HepG2 (cell line): ENCODE measurements around the gene RPRD1A.

Source experiments
- ETV5 ChIP-seq: IDR thresholded peaks from 2 replicates; pipeline ENCODE4 v1.6.1; 2018; ENCODE audit warnings: missing biosample characterization, missing genetic modification reagents, inconsistent platforms, borderline replicate concordance
- IKZF1 ChIP-seq: fragments of 450-650 bp; IDR thresholded peaks from 2 replicates; pipeline ENCODE4 v1.7.1; 2016
- NFYB ChIP-seq: sonication (generic); formaldehyde crosslinking; IDR thresholded peaks from 2 replicates; pipeline ENCODE4 v1.4.0; 2020; ENCODE audit warnings: missing genetic modification reagents
- NR2C2 ChIP-seq: sonication (generic); formaldehyde crosslinking; IDR thresholded peaks from 2 replicates; pipeline ENCODE4 v1.4.0; 2020; ENCODE audit warnings: missing genetic modification reagents, mild to moderate bottlenecking, moderate library complexity, borderline replicate concordance
- POLR2AphosphoS5 ChIP-seq: IDR thresholded peaks from 2 replicates; pipeline ENCODE4 v1.6.1; 2012; ENCODE audit warnings: low read depth, low read length
- SMARCC2 ChIP-seq: fragments of 450-650 bp; IDR thresholded peaks from 2 replicates; pipeline ENCODE4 v1.6.1; 2017; ENCODE audit warnings: antibody characterized with exemption, mild to moderate bottlenecking
- TBL1XR1 ChIP-seq: fragments of 150-350 bp; IDR thresholded peaks from 2 replicates; pipeline ENCODE4 v1.6.1; 2014; ENCODE audit warnings: borderline replicate concordance, low read length; ENCODE audit not compliant: partially characterized antibody
- TCF7L2 ChIP-seq: IDR thresholded peaks from 2 replicates; pipeline ENCODE4 v1.6.1; 2011; ENCODE audit warnings: mild to moderate bottlenecking, low read depth, low read length, moderate library complexity
- TF ChIP-seq, protein P1 (sequence below): sonication (generic); formaldehyde crosslinking; IDR thresholded peaks from 2 replicates; pipeline ENCODE4 v1.5.0; 2020; ENCODE audit warnings: mild to moderate bottlenecking, missing genetic modification reagents, moderate library complexity
- TF ChIP-seq, protein P2 (sequence below): sonication (generic); formaldehyde crosslinking; conservative IDR thresholded peaks from 2 replicates; pipeline ENCODE4 v1.4.0; 2020; ENCODE audit warnings: missing genetic modification reagents
- TF ChIP-seq, protein P3 (sequence below), 2 experiments: fragments of 450-650 bp in 1 of 2; sonication (generic) in 1 of 2; formaldehyde crosslinking; IDR thresholded peaks; 2 replicates each; pipeline versions ENCODE4 v1.5.0 to v1.8.0; 2020 to 2022; ENCODE audit warnings: mild to moderate bottlenecking in 1 of 2, missing genetic modification reagents in 1 of 2
- TF ChIP-seq, protein P4 (sequence below): sonication (generic); formaldehyde crosslinking; IDR thresholded peaks from 2 replicates; pipeline ENCODE4 v1.9.0; 2021; ENCODE audit warnings: mild to moderate bottlenecking, missing genetic modification reagents

DNA sequence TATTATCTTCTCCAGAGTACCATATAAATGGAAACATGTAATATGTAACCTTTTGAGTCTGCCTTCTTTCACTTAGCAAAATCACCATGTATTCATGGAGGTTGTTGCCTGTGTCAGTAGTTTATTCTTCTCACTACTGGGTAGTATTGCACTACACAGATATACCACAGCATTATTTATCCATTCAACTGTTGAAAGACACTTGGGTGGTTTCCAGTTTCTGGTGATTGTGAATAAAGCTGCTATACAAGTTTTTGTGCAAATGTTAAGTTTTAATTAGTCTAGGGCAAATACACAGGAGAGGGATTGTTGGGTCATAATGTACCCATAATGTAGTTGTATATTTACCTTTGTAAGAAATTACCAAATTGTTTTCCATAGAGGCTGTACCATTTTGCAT, 29.6 kb upstream of the RPRD1A start:
- TF ChIP-seq, protein P1, sequence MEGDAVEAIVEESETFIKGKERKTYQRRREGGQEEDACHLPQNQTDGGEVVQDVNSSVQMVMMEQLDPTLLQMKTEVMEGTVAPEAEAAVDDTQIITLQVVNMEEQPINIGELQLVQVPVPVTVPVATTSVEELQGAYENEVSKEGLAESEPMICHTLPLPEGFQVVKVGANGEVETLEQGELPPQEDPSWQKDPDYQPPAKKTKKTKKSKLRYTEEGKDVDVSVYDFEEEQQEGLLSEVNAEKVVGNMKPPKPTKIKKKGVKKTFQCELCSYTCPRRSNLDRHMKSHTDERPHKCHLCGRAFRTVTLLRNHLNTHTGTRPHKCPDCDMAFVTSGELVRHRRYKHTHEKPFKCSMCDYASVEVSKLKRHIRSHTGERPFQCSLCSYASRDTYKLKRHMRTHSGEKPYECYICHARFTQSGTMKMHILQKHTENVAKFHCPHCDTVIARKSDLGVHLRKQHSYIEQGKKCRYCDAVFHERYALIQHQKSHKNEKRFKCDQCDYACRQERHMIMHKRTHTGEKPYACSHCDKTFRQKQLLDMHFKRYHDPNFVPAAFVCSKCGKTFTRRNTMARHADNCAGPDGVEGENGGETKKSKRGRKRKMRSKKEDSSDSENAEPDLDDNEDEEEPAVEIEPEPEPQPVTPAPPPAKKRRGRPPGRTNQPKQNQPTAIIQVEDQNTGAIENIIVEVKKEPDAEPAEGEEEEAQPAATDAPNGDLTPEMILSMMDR (CRISPR knock-in tag) = no peak
- TF ChIP-seq TBL1XR1 = no peak
- TF ChIP-seq, protein P2, sequence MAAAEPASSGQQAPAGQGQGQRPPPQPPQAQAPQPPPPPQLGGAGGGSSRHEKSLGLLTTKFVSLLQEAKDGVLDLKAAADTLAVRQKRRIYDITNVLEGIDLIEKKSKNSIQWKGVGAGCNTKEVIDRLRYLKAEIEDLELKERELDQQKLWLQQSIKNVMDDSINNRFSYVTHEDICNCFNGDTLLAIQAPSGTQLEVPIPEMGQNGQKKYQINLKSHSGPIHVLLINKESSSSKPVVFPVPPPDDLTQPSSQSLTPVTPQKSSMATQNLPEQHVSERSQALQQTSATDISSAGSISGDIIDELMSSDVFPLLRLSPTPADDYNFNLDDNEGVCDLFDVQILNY (CRISPR knock-in tag) = no peak
- TF ChIP-seq TCF7L2 = no peak
- TF ChIP-seq ETV5 (CRISPR knock-in tag) = no peak
- TF ChIP-seq SMARCC2 = no peak
- TF ChIP-seq, protein P3, sequence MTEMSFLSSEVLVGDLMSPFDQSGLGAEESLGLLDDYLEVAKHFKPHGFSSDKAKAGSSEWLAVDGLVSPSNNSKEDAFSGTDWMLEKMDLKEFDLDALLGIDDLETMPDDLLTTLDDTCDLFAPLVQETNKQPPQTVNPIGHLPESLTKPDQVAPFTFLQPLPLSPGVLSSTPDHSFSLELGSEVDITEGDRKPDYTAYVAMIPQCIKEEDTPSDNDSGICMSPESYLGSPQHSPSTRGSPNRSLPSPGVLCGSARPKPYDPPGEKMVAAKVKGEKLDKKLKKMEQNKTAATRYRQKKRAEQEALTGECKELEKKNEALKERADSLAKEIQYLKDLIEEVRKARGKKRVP (CRISPR knock-in tag; IDR thresholded peaks at IDR 0.05) = no peak
- no peak for TF ChIP-seq NFYB
- TF ChIP-seq, protein P4, sequence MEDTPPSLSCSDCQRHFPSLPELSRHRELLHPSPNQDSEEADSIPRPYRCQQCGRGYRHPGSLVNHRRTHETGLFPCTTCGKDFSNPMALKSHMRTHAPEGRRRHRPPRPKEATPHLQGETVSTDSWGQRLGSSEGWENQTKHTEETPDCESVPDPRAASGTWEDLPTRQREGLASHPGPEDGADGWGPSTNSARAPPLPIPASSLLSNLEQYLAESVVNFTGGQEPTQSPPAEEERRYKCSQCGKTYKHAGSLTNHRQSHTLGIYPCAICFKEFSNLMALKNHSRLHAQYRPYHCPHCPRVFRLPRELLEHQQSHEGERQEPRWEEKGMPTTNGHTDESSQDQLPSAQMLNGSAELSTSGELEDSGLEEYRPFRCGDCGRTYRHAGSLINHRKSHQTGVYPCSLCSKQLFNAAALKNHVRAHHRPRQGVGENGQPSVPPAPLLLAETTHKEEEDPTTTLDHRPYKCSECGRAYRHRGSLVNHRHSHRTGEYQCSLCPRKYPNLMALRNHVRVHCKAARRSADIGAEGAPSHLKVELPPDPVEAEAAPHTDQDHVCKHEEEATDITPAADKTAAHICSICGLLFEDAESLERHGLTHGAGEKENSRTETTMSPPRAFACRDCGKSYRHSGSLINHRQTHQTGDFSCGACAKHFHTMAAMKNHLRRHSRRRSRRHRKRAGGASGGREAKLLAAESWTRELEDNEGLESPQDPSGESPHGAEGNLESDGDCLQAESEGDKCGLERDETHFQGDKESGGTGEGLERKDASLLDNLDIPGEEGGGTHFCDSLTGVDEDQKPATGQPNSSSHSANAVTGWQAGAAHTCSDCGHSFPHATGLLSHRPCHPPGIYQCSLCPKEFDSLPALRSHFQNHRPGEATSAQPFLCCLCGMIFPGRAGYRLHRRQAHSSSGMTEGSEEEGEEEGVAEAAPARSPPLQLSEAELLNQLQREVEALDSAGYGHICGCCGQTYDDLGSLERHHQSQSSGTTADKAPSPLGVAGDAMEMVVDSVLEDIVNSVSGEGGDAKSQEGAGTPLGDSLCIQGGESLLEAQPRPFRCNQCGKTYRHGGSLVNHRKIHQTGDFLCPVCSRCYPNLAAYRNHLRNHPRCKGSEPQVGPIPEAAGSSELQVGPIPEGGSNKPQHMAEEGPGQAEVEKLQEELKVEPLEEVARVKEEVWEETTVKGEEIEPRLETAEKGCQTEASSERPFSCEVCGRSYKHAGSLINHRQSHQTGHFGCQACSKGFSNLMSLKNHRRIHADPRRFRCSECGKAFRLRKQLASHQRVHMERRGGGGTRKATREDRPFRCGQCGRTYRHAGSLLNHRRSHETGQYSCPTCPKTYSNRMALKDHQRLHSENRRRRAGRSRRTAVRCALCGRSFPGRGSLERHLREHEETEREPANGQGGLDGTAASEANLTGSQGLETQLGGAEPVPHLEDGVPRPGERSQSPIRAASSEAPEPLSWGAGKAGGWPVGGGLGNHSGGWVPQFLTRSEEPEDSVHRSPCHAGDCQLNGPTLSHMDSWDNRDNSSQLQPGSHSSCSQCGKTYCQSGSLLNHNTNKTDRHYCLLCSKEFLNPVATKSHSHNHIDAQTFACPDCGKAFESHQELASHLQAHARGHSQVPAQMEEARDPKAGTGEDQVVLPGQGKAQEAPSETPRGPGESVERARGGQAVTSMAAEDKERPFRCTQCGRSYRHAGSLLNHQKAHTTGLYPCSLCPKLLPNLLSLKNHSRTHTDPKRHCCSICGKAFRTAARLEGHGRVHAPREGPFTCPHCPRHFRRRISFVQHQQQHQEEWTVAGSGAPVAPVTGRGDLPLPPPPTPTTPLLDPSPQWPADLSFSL (CRISPR knock-in tag) = no peak
- TF ChIP-seq POLR2AphosphoS5 = no peak
- no peak for TF ChIP-seq IKZF1
- no peak for TF ChIP-seq NR2C2 (CRISPR knock-in tag)
